Measurements from ENCODE around the gene GRK3.

DNA sequence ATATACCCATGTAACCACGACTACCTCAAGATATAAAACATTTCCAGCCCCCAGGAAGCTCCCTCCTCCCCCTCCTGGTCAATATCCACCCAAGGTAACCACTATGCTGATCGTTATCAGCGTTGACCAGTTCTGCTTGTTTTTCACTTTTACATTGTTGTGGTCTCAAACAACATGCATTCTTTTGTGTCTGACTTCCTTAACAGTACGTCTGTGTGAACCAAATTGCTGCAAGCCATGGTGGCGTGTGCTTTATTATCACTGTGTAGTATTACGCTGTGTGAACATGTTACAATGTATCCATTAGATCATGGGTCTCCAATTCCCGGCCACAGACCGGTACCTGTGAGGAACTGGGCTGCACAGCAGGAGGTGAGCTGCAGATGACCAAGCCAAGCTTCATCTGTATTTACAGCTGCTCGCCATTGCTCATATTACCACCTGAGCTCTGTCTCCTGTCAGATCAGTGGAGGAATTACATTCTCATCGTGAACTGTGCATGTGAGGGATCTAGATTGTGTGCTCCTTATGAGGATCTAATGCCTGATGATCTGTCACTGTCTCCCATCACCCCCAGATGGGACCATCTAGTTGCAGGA lies 15.5 kb upstream of the GRK3 start:
- no peak for TF ChIP-seq POLR2A (IDR thresholded peaks at IDR 0.05)
- TF ChIP-seq, protein P1, sequence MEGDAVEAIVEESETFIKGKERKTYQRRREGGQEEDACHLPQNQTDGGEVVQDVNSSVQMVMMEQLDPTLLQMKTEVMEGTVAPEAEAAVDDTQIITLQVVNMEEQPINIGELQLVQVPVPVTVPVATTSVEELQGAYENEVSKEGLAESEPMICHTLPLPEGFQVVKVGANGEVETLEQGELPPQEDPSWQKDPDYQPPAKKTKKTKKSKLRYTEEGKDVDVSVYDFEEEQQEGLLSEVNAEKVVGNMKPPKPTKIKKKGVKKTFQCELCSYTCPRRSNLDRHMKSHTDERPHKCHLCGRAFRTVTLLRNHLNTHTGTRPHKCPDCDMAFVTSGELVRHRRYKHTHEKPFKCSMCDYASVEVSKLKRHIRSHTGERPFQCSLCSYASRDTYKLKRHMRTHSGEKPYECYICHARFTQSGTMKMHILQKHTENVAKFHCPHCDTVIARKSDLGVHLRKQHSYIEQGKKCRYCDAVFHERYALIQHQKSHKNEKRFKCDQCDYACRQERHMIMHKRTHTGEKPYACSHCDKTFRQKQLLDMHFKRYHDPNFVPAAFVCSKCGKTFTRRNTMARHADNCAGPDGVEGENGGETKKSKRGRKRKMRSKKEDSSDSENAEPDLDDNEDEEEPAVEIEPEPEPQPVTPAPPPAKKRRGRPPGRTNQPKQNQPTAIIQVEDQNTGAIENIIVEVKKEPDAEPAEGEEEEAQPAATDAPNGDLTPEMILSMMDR (IDR thresholded peaks at IDR 0.05): no peak

Data from Peyer's patch (tissue), 4 donors.